MV-4-11 (cell line): ENCODE data around the gene BIRC5.
A peak's percentile ranks its signal among the peaks of the same experiment; 100 is the strongest.
"Not testable (repeated sequence)": the region's sequence is repeated elsewhere in the genome, so short reads cannot be mapped to it uniquely, and the experiment has no call there.

Experiments used
- DNase-seq: peaks from one replicate; lab custom pipeline; 2025; lab: John Stamatoyannopoulos, UW

The BIRC5 gene

DNA sequence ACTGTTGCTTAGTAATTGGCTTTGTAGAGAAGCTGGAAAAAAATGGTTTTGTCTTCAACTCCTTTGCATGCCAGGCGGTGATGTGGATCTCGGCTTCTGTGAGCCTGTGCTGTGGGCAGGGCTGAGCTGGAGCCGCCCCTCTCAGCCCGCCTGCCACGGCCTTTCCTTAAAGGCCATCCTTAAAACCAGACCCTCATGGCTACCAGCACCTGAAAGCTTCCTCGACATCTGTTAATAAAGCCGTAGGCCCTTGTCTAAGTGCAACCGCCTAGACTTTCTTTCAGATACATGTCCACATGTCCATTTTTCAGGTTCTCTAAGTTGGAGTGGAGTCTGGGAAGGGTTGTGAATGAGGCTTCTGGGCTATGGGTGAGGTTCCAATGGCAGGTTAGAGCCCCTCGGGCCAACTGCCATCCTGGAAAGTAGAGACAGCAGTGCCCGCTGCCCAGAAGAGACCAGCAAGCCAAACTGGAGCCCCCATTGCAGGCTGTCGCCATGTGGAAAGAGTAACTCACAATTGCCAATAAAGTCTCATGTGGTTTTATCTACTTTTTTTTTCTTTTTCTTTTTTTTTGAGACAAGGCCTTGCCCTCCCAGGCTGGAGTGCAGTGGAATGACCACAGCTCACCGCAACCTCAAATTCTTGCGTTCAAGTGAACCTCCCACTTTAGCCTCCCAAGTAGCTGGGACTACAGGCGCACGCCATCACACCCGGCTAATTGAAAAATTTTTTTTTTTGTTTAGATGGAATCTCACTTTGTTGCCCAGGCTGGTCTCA lies 11.2 kb downstream of the BIRC5 start:
- DNase-seq: no peak

GRCh38 chr17:78226055-78226758 lies 12.2 kb downstream of the BIRC5 start:
- no peak for DNase-seq

DNA sequence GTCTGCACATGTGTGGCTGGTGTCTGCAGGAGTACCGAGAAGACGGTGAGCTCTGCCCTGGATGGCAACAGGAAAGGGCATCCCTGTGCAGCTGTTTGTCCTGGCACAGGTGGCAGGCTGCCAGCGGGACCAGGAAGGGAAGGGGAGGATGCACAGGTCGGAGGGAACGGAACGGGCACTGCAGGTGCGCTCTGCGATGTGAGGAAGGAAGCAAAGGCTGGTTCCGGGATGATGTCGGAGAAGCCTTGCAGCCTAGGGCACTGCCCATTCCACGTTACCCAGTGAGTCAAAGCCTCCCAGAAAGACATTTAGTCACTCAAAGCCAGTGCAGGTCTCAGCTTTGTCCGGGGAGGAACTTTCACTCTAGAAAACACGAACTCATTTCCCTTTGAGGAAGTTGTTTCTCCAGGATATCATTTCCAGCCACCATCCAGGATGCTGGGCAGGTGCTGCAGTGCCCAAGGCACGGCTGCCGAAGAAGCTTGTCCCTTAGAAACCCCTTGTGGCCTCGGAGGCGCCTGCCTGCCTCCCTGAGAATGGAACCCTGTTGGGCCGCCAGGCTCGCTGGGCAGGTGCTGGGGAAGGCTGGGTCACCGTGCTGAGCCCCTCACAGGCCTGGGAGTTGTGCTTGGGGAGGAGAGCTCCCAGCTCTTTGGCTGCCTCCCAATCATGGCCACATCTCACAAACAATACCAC lies 12.9 kb downstream of the BIRC5 start:
- peak; percentile 36 for DNase-seq

- DNase-seq: peak; percentile 24
Observed at GRCh38 chr17:78227455-78227916, 13.4 kb downstream of the BIRC5 start.

DNA sequence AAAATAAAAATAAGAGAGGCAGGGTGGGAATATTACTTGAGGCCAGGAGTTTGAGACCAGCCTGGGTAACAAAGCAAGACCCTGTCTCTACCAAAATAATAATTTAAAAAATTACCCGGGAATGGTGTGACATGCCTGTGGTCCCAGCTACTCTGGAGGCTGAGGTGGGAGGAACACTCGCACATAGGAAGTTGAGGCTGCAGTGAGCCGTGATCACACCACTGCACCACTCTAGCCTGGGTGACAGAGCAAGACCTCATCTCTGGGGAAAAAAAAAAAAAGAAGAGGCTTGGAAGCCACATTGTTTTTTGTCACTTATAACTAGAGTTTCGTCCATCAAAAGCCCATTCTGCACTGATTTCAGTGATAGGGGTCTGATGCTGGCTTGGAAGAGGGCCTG lies 14.1 kb downstream of the BIRC5 start:
- no peak for DNase-seq

- no peak for DNase-seq
Observed at GRCh38 chr17:78230252-78230962, 16.4 kb downstream of the BIRC5 start.

GRCh38 chr17:78230996-78231935 lies 17.2 kb downstream of the BIRC5 start, which contains the start of gene TMEM235:
TMEM235 (plus strand) TSS chr17:78231631; CDS start chr17:78232024, 393 bp downstream.
- no peak for DNase-seq

GRCh38 chr17:78231991-78232858 lies 18.2 kb downstream of the BIRC5 start:
- no peak for DNase-seq

DNA sequence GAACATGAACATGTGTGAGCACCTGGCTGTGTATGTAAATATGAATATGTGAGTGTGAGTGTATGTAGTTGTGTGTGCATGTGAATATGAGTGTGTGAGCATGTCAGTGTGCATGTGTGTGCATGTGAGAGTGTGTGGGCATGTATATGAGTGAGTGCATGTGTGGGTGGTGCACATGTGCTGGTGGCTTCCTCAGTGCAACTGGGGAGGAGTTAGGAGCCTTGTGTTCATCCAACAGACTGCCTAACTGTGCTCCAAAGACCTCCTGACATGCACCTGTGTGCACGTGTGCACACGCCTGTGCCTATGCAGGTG lies 18.8 kb downstream of the BIRC5 start:
- no peak for DNase-seq

DNA sequence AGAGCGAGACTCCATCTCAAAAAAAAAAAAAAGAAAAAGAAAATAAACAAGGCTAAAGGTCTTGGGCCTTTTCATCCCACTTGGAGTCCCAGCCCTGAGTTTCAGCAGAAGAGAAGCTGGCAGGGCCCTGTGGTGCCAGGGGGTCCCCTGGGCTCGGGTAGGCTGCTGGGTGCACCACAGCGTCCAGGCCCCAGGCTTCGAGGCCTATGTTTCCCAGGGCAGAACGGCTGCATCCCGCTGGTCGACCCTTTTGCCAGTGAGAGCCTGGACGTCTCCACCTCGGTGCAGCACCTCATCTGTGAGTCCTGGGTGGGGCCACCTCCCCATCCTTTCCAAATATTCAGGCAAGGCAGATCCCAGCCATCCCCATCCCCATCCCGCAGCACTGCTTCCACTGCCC lies 19.6 kb downstream of the BIRC5 start:
- DNase-seq: no peak

GRCh38 chr17:78234261-78234865 lies 20.3 kb downstream of the BIRC5 start:
- DNase-seq: no peak

DNA sequence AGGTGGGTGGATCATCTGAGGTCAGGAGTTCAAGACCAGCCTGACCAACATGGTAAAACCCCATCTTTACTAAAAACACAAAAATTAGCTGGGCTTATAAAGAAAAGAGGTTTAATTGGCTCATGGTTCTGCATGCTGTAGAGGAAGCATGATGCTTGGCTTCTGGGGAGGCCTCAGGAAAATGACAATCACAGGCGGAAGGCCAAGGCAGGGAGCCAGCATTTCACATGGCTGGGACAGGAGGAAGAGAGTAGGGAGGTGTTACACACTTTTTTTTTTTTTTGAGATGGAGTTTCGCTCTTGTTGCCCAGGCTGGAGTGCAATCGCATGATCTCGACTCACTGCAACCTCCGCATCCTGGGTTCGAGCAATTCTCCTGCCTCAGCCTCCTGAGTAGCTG lies 21.0 kb downstream of the BIRC5 start:
- not testable (repeated sequence) for DNase-seq

DNA sequence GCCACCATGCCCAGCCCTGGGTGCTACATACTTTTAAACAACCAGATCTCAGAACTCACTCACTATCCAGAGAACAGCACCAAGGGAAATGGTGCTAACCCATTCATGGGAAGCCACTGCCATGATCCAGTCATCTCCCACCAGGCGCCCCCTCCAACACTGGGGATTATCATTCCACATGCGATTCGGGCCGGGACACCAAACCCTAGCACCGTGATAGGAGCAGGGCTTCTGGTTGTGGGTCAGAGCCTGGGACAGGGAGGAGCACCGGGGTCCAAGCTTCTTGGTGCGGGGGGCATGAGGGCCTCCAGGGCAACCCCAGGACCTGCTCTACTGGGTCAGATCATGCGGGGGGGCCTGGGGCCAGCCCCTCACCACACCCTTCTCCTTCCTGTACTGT lies 21.8 kb downstream of the BIRC5 start:
- no peak for DNase-seq

DNA sequence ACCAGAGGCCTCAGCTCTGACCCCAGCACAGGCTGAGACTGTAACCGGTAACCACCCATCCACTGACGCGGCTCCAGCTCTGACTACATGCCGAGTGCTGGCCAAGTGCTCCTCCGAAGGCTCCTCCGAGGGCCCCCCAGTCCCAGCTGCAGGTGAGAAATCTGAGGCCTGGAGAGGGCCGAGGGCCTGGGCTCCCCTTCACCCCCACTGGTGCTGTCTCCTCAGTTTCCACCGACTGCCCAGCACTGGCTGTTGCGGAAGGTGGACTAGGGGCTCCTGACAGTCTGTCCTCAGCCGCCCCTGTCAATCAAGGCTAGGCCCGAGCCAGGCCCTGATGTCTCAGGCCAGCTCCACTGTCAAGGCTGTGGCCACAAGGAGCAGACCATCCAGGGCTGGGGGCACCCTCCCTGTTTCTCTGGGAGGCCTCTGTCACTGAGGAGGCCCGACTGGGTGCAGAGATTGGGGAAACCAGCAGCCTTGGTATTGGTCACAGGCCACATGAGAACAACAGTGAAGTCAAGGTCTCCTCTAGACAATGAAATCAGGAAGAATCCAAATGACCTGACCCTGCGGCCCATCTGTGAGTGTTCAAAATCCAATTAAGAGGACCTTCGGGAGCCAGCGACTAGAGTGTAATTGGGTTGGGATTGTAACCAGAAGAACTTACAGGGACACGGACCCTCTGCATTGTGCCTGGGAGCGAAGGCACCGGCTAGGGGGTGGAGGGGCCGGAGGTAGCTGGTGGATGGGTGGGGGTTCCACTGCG lies 22.5 kb downstream of the BIRC5 start:
- no peak for DNase-seq

DNA sequence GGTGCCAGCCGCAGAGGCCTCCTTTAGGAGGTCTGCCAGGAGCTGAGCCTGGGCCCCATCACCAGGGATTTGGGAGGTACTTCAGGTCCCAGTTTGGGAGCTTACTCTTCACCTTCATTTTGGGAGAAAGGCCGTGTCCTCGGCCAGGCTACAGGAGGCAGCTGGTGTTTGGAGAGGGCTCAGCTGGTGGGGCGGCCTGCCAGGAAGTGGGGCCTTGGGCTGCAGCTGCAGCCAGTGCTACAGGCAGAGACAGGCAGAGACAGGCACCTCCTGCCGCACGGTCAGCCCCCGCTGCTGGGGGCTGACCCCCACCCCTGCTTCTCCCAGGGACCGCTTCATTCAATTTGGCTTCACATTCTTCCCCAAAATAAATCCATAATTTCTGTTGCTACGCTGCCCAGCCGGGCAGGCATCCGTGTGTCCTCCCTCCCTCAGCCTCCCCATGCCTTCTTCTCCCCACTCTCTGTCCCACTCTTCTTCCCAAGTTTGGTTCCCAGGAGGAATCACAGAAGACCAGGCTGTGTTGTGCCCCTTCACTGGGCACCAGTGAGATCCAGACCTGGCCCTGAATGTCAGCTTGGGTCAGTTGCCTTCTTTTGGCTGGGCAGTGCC lies 23.5 kb downstream of the BIRC5 start:
- DNase-seq: no peak

- no peak for DNase-seq
Observed at GRCh38 chr17:78238823-78239488, 24.9 kb downstream of the BIRC5 start.

DNA sequence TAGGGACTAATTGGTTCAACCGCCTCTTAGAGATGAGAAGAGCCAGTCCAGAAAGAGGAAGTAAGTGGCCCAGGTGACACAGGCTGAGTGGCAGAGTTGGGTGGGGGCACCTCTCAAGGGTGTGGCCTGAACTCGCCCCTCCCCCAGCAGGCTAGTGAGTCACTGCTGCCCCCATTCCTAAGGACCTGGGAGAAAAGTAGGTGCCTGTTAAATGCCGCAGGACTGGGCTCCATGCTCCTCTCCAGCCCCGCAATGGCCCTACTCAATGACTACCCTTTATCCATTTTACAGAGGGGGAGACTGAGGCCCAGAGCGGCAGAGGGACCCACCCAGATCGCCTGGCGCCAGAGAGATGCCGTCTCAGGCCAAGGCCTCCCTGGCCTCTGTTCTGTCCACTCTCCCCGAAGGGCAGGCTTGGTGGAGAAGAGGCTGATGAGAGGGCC lies 25.5 kb downstream of the BIRC5 start:
- peak; percentile 45 for DNase-seq
